ENCODE measurements around the gene USP48.

USP48 gene, protein sequence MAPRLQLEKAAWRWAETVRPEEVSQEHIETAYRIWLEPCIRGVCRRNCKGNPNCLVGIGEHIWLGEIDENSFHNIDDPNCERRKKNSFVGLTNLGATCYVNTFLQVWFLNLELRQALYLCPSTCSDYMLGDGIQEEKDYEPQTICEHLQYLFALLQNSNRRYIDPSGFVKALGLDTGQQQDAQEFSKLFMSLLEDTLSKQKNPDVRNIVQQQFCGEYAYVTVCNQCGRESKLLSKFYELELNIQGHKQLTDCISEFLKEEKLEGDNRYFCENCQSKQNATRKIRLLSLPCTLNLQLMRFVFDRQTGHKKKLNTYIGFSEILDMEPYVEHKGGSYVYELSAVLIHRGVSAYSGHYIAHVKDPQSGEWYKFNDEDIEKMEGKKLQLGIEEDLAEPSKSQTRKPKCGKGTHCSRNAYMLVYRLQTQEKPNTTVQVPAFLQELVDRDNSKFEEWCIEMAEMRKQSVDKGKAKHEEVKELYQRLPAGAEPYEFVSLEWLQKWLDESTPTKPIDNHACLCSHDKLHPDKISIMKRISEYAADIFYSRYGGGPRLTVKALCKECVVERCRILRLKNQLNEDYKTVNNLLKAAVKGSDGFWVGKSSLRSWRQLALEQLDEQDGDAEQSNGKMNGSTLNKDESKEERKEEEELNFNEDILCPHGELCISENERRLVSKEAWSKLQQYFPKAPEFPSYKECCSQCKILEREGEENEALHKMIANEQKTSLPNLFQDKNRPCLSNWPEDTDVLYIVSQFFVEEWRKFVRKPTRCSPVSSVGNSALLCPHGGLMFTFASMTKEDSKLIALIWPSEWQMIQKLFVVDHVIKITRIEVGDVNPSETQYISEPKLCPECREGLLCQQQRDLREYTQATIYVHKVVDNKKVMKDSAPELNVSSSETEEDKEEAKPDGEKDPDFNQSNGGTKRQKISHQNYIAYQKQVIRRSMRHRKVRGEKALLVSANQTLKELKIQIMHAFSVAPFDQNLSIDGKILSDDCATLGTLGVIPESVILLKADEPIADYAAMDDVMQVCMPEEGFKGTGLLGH

GRCh38 chr1:21782868-21783678, at the start of gene USP48:
Gene USP48, minus strand, starts transcription at chr1:21783149. Its CDS starts 192 bp downstream, at chr1:21782957.
- H3K9me3 ChIP-seq (ENCODE audit: control insufficient read depth, insufficient read depth, low read depth, low read length), result no peaks in the 10 kb centered on the region
- ChIA-PET POLR2A (interaction anchor here (0.6 to 1.5 kb wide), 8 partner anchors 12 to 685 kb away, joined by 3 to 7 read pairs (median 4); partner anchors contain the start of gene RAP1GAP), CTCF (interaction anchor here (0.6 to 1.3 kb wide), 5 partner anchors 31 to 585 kb away, joined by 3 to 4 read pairs (median 3); no protein-coding TSS in a partner anchor)
- H3K4me3 ChIP-seq (ENCODE audit: low read depth, low read length), result peak within 1 kb of the TSS; percentile 97
- no peaks in the 10 kb centered on the region for H3K4me1 ChIP-seq (ENCODE audit: control insufficient read depth, insufficient read depth, low read length)
- peak within 1 kb of the TSS; percentile 91 for H3K27ac ChIP-seq (ENCODE audit: extremely low read depth, low read depth, low read length)
- no peaks in the 10 kb centered on the region for H3K36me3 ChIP-seq (ENCODE audit: control insufficient read depth in 2 of 2, insufficient read depth in 1 of 2, low read length in 2 of 2)
- TF ChIP-seq ZNF501 (tag by site-specific recombination; IDR thresholded peaks at IDR 0.05), result peak; percentile 11; the same call in 1 of the 2 replicates
- TF ChIP-seq ZNF629 (tag by site-specific recombination; IDR thresholded peaks at IDR 0.05), result peak; percentile 99
- TF ChIP-seq ZNF830 (tag by site-specific recombination; IDR thresholded peaks at IDR 0.05; ENCODE audit: low read depth), result no peak
- TF ChIP-seq ZSCAN23 (tag by site-specific recombination; IDR thresholded peaks at IDR 0.05), result peak; percentile 77
- peak; percentile 9 for TF ChIP-seq ZNF510 (tag by site-specific recombination; IDR thresholded peaks at IDR 0.05; ENCODE audit: insufficient replicate concordance)
- TF ChIP-seq, protein P1, sequence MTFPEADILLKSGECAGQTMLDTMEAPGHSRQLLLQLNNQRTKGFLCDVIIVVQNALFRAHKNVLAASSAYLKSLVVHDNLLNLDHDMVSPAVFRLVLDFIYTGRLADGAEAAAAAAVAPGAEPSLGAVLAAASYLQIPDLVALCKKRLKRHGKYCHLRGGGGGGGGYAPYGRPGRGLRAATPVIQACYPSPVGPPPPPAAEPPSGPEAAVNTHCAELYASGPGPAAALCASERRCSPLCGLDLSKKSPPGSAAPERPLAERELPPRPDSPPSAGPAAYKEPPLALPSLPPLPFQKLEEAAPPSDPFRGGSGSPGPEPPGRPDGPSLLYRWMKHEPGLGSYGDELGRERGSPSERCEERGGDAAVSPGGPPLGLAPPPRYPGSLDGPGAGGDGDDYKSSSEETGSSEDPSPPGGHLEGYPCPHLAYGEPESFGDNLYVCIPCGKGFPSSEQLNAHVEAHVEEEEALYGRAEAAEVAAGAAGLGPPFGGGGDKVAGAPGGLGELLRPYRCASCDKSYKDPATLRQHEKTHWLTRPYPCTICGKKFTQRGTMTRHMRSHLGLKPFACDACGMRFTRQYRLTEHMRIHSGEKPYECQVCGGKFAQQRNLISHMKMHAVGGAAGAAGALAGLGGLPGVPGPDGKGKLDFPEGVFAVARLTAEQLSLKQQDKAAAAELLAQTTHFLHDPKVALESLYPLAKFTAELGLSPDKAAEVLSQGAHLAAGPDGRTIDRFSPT (tag by site-specific recombination; IDR thresholded peaks at IDR 0.05), result peak; percentile 40; the same call in 1 of the 2 replicates
- TF ChIP-seq ZFP41 (tag by site-specific recombination; IDR thresholded peaks at IDR 0.05; ENCODE audit: borderline replicate concordance), result no peak
- TF ChIP-seq ZSCAN5A (tag by site-specific recombination; IDR thresholded peaks at IDR 0.05), result no peak; the same call in 1 of the 2 replicates
- peak; percentile 73 for TF ChIP-seq OSR2 (tag by site-specific recombination; IDR thresholded peaks at IDR 0.05)
- TF ChIP-seq ZNF121 (tag by site-specific recombination; IDR thresholded peaks at IDR 0.05), result peak; percentile 15; the same call in 1 of the 2 replicates
- TF ChIP-seq ZNF843 (tag by site-specific recombination; IDR thresholded peaks at IDR 0.05), result peak; percentile 70
- no peak for TF ChIP-seq ZNF624 (tag by site-specific recombination; IDR thresholded peaks at IDR 0.05)
- TF ChIP-seq ZNF2 (tag by site-specific recombination; IDR thresholded peaks at IDR 0.05), result peak; percentile 79
- TF ChIP-seq, protein P2, sequence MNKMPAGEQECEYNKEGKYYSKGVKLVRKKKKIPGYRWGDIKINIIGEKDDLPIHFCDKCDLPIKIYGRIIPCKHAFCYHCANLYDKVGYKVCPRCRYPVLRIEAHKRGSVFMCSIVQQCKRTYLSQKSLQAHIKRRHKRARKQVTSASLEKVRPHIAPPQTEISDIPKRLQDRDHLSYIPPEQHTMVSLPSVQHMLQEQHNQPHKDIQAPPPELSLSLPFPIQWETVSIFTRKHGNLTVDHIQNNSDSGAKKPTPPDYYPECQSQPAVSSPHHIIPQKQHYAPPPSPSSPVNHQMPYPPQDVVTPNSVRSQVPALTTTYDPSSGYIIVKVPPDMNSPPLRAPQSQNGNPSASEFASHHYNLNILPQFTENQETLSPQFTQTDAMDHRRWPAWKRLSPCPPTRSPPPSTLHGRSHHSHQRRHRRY (tag by site-specific recombination; IDR thresholded peaks at IDR 0.05), result no peak
- TF ChIP-seq ZNF132 (tag by site-specific recombination; IDR thresholded peaks at IDR 0.05; ENCODE audit: borderline replicate concordance), result no peak
- peak; percentile 87; the same call in 1 of the 2 replicates for TF ChIP-seq KLF8 (tag by site-specific recombination; IDR thresholded peaks at IDR 0.05)
- no peak for TF ChIP-seq ZNF473 (tag by site-specific recombination; IDR thresholded peaks at IDR 0.05)
- peak; percentile 21; the same call in 1 of the 2 replicates for TF ChIP-seq ZNF10 (tag by site-specific recombination; IDR thresholded peaks at IDR 0.05)
- TF ChIP-seq ZNF670 (tag by site-specific recombination; IDR thresholded peaks at IDR 0.05; ENCODE audit: low read depth), result no peak
- no peak for TF ChIP-seq ZNF530 (tag by site-specific recombination; IDR thresholded peaks at IDR 0.05; ENCODE audit: low read depth)
- TF ChIP-seq OVOL3 (tag by site-specific recombination; IDR thresholded peaks at IDR 0.05), result 0 out of 2 replicates have a peak, but pooled peaks have one; percentile 72
- TF ChIP-seq SP7 (tag by site-specific recombination; IDR thresholded peaks at IDR 0.05), result peak; percentile 72
- TF ChIP-seq ZNF488 (tag by site-specific recombination; IDR thresholded peaks at IDR 0.05), result no peak
- peak; percentile 40 for TF ChIP-seq PATZ1 (tag by site-specific recombination; IDR thresholded peaks at IDR 0.05)
- TF ChIP-seq SALL2 (tag by site-specific recombination; IDR thresholded peaks at IDR 0.05; ENCODE audit: borderline replicate concordance), result no peak
- no peak for TF ChIP-seq ZNF248 (tag by site-specific recombination; IDR thresholded peaks at IDR 0.05)
